Measurements from ENCODE around the gene APOO. TPM values are rescaled to one million over a fixed set of nuclear protein-coding genes. Genes with fewer than 3 reads are reported as not detected.
"Not testable (repeated sequence)": the region's sequence is repeated elsewhere in the genome, so short reads cannot be mapped to it uniquely, and the experiment has no call there.

Gene APOO
- total and polyA plus RNA-seq, 9 donors = 6.0 to 39.5 (median 13.3) TPM

DNA sequence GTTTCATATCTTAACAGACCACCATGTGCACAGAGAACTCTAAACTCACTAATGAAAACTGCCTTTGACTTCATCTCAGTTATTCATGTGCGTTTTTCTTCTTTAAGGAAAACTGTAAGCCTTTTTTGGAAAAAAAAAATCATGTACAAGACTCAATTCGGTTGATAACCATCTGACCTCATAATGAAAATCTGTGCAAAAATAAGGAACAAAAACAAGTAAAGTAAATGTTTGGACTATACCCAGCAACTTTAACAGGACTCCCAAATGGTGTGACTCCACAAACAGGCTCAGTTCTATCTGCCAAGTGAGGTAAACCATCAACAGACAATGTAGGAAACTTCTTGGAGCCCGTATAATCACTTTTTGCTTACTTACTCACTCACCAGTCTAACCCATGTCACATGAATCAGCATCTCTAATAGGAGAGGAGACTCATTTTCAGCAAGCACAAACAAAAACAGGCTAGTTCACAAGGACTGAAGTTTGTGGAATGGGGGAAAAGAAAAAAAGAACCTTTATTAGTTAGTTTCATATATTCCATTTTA lies 9.3 kb downstream of the APOO start:
- 53 to 64% (median 61%) methylated on average over 3 of the region's 3 CpGs for WGBS, 3 donors
- Histone ChIP-seq H3K27me3 (no peaks in the 10 kb centered on the region), H3K36me3 (no peaks in the 10 kb centered on the region), H3K4me3 (no peak overlapping the region), H3K9me3 (no peaks in the 10 kb centered on the region), H3K27ac (no peak overlapping the region), H3K4me1 (ENCODE audit: insufficient read depth) (peaks cover 3% of the 10 kb centered on the region)
- no peak for DNase-seq
- intact Hi-C loops (cut with DNase I) = no loop called here
- TF ChIP-seq CTCF (IDR thresholded peaks at IDR 0.05) (no peak), POLR2A (IDR thresholded peaks at IDR 0.05) (no peak), EP300 (IDR thresholded peaks at IDR 0.05) (no peak)

GRCh38 chrX:23896981-23897380 lies 10.8 kb downstream of the APOO start:
- Histone ChIP-seq H3K27ac (no peak overlapping the region), H3K9me3 (no peaks in the 10 kb centered on the region), H3K4me3 (no peak overlapping the region), H3K27me3 (no peaks in the 10 kb centered on the region), H3K4me1 (ENCODE audit: insufficient read depth) (peaks cover 3% of the 10 kb centered on the region), H3K36me3 (no peaks in the 10 kb centered on the region)
- WGBS, 3 donors = 38 to 48% (median 47%) methylated on average over 2 of the region's 2 CpGs
- DNase-seq = no peak
- intact Hi-C loops (cut with DNase I) = no loop called here
- TF ChIP-seq POLR2A (IDR thresholded peaks at IDR 0.05) = no peak
- TF ChIP-seq CTCF (IDR thresholded peaks at IDR 0.05) = no peak
- TF ChIP-seq EP300 (IDR thresholded peaks at IDR 0.05) = no peak

DNA sequence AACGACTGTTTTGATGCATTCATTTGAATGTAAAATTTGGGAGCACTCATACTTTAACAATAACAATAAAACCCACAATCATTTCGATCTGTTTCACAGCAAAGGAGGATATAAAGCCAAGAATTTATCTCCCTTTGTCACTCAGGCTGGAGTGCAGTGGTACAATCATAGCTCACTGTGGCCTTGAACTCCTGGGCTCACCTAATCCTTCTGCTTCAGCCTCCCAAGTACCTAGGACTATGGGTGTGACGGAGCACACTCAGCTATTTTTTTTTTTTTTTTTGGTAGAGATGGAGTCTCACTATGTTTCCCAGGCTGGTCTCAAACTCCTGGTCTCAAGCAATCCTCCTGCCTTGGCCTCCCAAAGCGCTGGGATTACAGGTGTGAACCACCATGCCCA lies 11.2 kb downstream of the APOO start:
- H3K4me3 ChIP-seq; H3K36me3 ChIP-seq; H3K27ac ChIP-seq; DNase-seq; intact Hi-C loops (cut with DNase I); H3K27me3 ChIP-seq; H3K4me1 ChIP-seq (ENCODE audit: insufficient read depth); H3K9me3 ChIP-seq: not testable (repeated sequence)
- WGBS, 3 donors = 53 to 57% (median 56%) methylated on average over 4 of the region's 4 CpGs

DNA sequence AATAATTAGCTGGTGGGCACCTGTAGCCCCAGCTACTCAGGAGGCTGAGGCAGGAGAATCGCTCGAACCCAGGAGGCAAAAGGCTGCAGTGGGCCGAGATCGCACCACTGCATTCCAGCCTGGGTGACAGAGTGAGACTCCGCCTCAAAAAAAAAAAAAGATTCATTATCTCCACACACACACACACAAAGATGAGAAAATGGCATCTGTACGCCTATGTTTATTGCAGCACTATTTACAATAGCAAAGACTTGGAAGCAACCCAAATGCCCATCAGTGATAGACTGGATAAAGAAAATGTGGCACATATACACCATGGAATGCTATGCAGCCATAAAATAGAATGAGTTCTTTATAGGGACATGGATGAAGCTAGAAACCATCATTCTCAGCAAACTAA lies 12.7 kb downstream of the APOO start:
- intact Hi-C loops (cut with DNase I); H3K4me1 ChIP-seq (ENCODE audit: insufficient read depth); H3K27me3 ChIP-seq; DNase-seq; H3K9me3 ChIP-seq; H3K4me3 ChIP-seq; H3K27ac ChIP-seq; H3K36me3 ChIP-seq: not testable (repeated sequence)
- WGBS, 3 donors = 94 to 98% (median 96%) methylated on average over 6 of the region's 6 CpGs

- Histone ChIP-seq H3K4me1 (ENCODE audit: insufficient read depth) (no peaks in the 10 kb centered on the region), H3K4me3 (no peak overlapping the region), H3K9me3 (no peaks in the 10 kb centered on the region), H3K27me3 (no peaks in the 10 kb centered on the region), H3K36me3 (no peaks in the 10 kb centered on the region), H3K27ac (no peak overlapping the region)
- WGBS, 3 donors = 88 to 93% (median 89%) methylated on average over 4 of the region's 4 CpGs
- no peak for TF ChIP-seq CTCF (IDR thresholded peaks at IDR 0.05)
- TF ChIP-seq POLR2A (IDR thresholded peaks at IDR 0.05) = no peak
- no peak for TF ChIP-seq EP300 (IDR thresholded peaks at IDR 0.05)
- no peak for DNase-seq
- intact Hi-C loops (cut with DNase I) = no loop called here
Measured at GRCh38 chrX:23890933-23891332, 16.8 kb downstream of the APOO start.
